ENCODE data around the gene SAMMSON. TPM values are rescaled to one million over a fixed set of nuclear protein-coding genes. Genes with fewer than 3 reads are reported as not detected.

Gene SAMMSON
- total RNA-seq, 2 donors from 2014 or later = 0.42 TPM; not detected in 1

DNA sequence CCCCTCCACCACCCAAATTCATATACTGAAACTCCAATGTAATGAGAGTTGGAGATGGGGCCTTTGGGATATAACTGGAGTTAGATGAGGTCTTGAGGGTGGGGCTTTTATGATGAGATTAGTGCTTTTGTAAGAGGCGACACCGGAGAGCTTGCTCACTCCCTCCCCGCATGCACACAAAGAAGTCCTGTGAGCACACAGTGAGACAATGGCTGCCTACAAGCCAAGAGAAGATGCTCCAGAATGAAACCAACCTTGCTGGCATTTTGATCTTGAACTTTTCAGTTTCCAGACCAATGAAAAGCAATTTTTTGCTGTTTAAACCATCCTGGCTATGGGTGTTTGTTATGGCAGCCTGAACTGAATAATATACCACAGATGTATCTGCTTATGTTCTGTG lies 109.0 kb downstream of the SAMMSON start:
- H3K4me3 Mint-ChIP-seq = no peak overlapping the region
- Histone ChIP-seq H3K9ac (ENCODE audit: extremely low read depth, low read length, poor library complexity, severe bottlenecking) (no peak overlapping the region), H3K27ac (ENCODE audit: low read depth, low read length) (no peak overlapping the region), H3K27me3 (ENCODE audit: control insufficient read depth, insufficient read depth, low read length, poor library complexity, severe bottlenecking) (no peaks in the 10 kb centered on the region), H3K36me3 (ENCODE audit: control insufficient read depth, insufficient read depth, low read length) (no peaks in the 10 kb centered on the region), H3K4me3 (ENCODE audit: low read length) (no peak overlapping the region), H3K4me1 (ENCODE audit: control insufficient read depth, insufficient read depth, low read length) (no peaks in the 10 kb centered on the region), H3K9me3 (ENCODE audit: control insufficient read depth, low read length) (no peaks in the 10 kb centered on the region)
- WGBS, 2 experiments (ENCODE audit: insufficient coverage in 1 of 2, insufficient read length in 1 of 2) = 86 to 100% methylated on average over 1 to 3 of the region's 3 CpGs
- DNase-seq = no peak
- no peak overlapping the region for H3K27ac Mint-ChIP-seq
- TF ChIP-seq CTCF (conservative IDR thresholded peaks at IDR 0.05) = no peak
- no peaks in the 10 kb centered on the region for H3K27me3 Mint-ChIP-seq (ENCODE audit: insufficient read depth)
- H3K36me3 Mint-ChIP-seq (ENCODE audit: low read depth) = no peaks in the 10 kb centered on the region
- no peaks in the 10 kb centered on the region for H3K9me3 Mint-ChIP-seq
- peaks cover 2% of the 10 kb centered on the region for H3K4me1 Mint-ChIP-seq

DNA sequence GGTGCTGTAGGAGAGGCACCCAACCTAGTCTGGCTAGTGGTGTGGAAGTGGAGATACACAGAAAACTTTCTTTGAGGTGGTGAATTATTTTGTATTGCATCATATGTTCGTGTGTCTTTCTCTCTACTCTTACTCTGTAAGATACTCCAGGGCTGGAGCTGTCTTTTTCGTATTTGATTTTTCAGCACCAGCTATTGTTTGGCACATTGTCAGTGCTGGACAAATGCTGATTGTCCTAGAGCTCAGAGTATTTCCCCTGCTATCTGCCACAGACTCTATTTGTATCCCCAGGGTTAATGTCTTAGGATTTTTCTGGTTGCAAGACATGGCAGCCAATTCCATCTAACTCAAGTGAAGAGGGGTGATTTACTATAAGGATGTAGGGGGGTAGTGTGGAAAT lies 110.5 kb downstream of the SAMMSON start:
- H3K4me3 Mint-ChIP-seq = no peak overlapping the region
- WGBS, 2 experiments (ENCODE audit: insufficient coverage in 1 of 2, insufficient read length in 1 of 2) = 94 to 95% methylated on average over 2 of the region's 2 CpGs
- no peaks in the 10 kb centered on the region for H3K9me3 Mint-ChIP-seq
- H3K9ac ChIP-seq (ENCODE audit: extremely low read depth, low read length, poor library complexity, severe bottlenecking) = no peak overlapping the region
- no peak overlapping the region for H3K27ac Mint-ChIP-seq
- H3K4me3 ChIP-seq (ENCODE audit: low read length) = no peak overlapping the region
- H3K4me1 Mint-ChIP-seq = peaks cover 2% of the 10 kb centered on the region
- no peaks in the 10 kb centered on the region for H3K36me3 ChIP-seq (ENCODE audit: control insufficient read depth, insufficient read depth, low read length)
- H3K36me3 Mint-ChIP-seq (ENCODE audit: low read depth) = no peaks in the 10 kb centered on the region
- H3K4me1 ChIP-seq (ENCODE audit: control insufficient read depth, insufficient read depth, low read length) = no peaks in the 10 kb centered on the region
- DNase-seq = no peak
- no peaks in the 10 kb centered on the region for H3K27me3 ChIP-seq (ENCODE audit: control insufficient read depth, insufficient read depth, low read length, poor library complexity, severe bottlenecking)
- H3K27ac ChIP-seq (ENCODE audit: low read depth, low read length) = no peak overlapping the region
- no peaks in the 10 kb centered on the region for H3K9me3 ChIP-seq (ENCODE audit: control insufficient read depth, low read length)
- TF ChIP-seq CTCF (conservative IDR thresholded peaks at IDR 0.05) = no peak
- H3K27me3 Mint-ChIP-seq (ENCODE audit: insufficient read depth) = no peaks in the 10 kb centered on the region

DNA sequence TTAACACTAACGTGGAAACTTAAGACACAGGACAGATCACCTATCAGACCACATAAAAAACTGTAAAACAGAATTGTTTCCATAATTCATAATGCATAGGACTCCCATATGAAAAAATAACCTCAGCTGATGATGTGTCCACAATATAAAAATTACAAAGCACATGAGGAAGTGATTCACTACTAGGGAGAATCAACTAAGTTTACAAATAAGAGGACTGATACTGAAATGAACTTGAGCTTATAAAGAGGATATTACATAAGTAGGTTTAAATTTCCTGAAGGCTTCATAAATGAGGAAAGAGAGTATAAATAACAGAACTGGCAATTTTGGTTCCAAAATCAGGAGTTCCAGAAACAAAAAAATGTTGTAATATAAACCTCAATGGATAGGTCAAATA lies 111.9 kb downstream of the SAMMSON start:
- Histone ChIP-seq H3K9ac (ENCODE audit: extremely low read depth, low read length, poor library complexity, severe bottlenecking) (no peak overlapping the region), H3K4me1 (ENCODE audit: control insufficient read depth, insufficient read depth, low read length) (no peaks in the 10 kb centered on the region), H3K27me3 (ENCODE audit: control insufficient read depth, insufficient read depth, low read length, poor library complexity, severe bottlenecking) (no peaks in the 10 kb centered on the region), H3K4me3 (ENCODE audit: low read length) (no peak overlapping the region), H3K36me3 (ENCODE audit: control insufficient read depth, insufficient read depth, low read length) (no peaks in the 10 kb centered on the region), H3K27ac (ENCODE audit: low read depth, low read length) (no peak overlapping the region), H3K9me3 (ENCODE audit: control insufficient read depth, low read length) (no peaks in the 10 kb centered on the region)
- Mint-ChIP-seq H3K27me3 (ENCODE audit: insufficient read depth) (no peaks in the 10 kb centered on the region), H3K36me3 (ENCODE audit: low read depth) (no peaks in the 10 kb centered on the region), H3K27ac (no peak overlapping the region), H3K4me3 (no peak overlapping the region), H3K4me1 (peaks cover 2% of the 10 kb centered on the region), H3K9me3 (no peaks in the 10 kb centered on the region)
- TF ChIP-seq CTCF (conservative IDR thresholded peaks at IDR 0.05) = no peak
- 84% methylated on average over 1 of the region's 1 CpG; no CpG with 5 or more reads in 1 of the 2 experiments for WGBS, 2 experiments (ENCODE audit: insufficient coverage in 1 of 2, insufficient read length in 1 of 2)
- DNase-seq = no peak
